GM18526 (cell line): Measurements from ENCODE around the gene SF3A2.

Source experiments
- POLR2A ChIP-seq: IDR thresholded peaks from 3 replicates; pipeline ENCODE4 v1.6.1; 2011; ENCODE audit not compliant: insufficient read length; ENCODE audit errors: extremely low read depth

The SF3A2 gene

DNA sequence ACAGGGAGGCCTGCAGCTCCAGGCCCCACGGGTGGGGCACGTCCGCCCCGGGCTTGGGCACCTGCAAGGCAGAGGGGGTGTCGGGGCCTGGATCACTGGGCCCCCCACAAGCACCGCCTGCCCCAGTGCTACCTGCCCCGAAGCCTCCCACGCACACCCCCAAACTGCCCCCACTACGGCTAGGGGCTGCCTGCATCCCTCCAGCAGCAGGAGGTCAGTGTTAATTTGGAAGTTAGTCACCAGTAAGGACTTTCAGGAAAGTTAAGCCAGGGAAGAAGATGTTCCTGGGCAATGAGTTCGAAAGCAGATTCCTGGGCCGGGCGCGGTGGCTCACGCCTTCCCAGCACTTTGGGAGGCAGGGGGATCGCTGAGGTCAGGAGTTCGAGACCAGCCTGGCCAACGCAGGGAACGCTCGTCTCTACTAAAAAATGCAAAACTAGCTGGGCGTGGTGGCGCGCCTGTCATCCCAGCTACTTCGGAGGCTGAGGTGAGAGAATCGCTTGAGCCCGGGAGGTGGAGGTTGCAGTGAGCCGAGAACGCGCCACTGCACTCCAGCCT, 39.9 kb downstream of the SF3A2 start:
- no peak for TF ChIP-seq POLR2A

DNA sequence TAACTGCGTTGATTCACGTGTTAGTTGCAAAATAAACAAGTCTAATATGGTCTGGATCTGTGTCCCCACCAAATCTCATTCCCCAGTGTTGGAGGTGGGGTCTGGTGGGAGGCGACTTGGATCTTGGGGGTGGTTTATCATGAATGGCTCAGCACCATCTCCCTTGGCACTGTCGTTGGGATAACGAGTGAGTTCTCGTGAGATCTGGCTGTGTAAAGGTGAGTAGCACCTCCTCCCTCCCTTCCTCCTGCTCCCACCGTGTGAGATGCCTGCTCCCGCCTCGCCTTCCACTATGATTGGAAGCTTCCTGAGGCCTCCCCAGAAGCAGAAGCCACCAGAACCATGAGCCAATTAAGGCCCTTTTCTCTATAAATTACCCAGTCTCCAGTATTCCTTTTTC, 40.5 kb downstream of the SF3A2 start:
- TF ChIP-seq POLR2A: no peak

DNA sequence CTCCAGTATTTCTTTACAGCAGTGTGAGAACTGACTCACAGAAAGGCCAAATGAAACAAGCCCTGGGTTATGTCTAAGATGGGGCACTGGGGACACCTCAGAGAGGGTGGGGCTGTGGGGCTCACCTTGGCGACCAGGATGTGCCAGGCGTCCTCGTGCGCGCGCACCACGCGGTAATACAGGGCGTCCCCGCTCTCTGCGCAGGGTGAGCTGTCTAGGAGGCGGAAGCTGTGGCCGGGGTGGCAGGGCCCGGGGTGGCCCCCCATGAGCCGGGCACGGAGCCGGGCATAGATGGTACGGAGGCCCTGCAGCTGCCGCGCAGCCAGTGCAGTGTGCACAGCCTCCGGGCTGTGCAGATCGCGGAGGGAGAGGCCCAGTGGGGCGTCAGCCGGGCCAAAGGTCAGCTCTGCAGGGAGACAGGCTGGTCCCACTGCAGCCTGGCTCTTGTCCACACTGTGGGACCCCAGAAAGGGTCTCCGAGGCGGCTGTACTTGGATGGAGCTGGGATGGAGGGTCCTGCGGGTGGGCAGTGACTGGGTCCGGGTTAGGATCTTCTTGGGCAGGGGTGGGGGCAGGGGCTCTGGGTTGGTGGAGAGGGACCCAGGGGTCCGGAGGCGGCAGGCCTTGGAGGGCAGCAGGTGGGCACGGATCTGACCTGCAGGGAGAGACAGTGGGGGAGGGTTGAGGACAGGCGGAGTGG, 42.0 kb downstream of the SF3A2 start:
- TF ChIP-seq POLR2A: no peak

DNA sequence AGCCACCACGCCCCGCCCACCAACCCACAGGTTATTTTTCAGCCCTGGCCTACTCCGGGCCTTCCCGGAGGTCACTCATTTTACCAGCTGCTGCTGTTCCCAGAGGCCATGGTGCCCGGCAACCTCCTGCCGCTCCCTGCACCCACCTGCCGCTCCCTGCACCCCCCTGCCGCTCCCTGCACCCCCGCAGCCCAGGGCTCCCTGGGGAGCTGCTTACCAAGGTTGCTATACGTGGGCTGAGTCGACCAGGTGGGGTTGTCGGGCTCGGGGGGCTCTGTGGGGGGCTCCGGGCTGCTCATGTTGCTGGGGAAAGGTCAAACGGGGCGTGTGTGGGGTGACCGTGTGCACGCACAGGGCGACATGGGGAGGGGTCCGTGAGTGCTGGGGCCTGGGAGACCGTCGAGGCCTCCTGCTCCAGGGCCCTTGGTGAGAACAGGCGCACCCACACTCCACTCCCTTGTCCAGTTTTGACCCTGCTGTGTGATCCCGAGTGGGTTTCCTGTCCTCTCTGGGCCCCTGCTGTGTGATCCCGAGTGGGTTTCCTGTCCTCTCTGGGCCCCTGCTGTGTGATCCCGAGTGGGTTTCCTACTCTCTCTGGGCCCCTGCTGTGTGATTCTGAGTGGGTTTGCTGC, 44.1 kb downstream of the SF3A2 start:
- no peak for TF ChIP-seq POLR2A

DNA sequence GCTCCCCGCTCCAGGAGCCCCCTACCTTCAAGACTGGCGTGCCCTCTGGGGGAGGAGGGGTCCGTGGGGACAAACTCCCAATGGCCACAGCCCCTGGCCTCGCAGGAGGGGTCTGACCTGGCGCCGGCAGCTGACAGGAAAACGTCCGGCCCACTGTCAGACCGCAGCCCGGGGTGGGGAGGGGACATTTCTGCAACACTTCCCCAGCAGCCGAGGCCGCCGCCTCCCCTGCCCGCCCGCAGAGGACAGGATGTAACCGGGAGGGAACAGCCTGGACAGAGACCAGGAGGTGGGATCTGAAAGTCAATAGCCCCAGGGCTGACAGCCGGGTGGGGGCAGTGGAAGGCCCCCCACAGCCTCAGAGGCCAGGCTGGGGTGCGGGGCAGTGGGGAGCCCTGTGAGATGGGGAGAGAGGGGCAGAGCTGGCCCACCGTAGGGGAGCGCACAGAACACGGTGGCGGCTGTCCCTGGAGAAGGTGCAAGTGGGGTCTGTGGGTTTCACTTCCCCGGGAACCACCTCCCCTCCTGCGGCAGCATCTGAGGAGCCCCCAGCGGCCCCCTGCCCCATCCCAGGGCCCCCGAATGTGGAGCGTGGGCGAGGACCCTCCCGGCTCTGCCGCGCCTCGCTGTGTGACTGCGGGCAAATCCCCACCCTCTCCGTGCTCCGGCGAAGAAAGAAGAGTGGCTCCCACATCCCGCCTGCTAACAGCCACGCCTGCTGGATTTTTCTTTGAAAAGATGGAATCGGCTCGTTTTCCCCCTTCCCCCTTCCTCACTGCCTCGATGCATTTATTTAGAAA, 45.6 kb downstream of the SF3A2 start, which contains the start of gene PEAK3:
Gene PEAK3 (minus strand): TSS at position 114 of the 800 bp plus-strand sequence. CDS start 1,244 bp downstream, outside the sequence.
- TF ChIP-seq POLR2A: no peak

DNA sequence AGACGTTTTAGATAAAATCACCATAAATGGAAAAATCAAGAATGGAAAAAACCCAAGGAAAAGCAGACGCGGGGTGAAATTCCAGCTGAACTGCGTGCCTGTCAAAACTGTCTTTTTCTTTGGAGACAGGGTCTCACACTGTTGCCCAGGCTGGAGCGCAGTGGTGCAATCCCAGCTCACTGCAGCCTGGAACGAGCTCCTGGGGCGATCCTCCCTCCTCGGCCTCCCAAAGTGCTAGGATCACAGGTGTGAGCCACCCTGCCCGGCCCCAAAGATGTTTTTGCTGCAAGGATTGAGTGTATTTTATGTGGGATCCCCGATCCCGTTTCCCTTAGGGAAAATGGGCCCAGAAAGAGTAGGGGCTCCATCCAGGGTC, 46.2 kb downstream of the SF3A2 start:
- no peak for TF ChIP-seq POLR2A

DNA sequence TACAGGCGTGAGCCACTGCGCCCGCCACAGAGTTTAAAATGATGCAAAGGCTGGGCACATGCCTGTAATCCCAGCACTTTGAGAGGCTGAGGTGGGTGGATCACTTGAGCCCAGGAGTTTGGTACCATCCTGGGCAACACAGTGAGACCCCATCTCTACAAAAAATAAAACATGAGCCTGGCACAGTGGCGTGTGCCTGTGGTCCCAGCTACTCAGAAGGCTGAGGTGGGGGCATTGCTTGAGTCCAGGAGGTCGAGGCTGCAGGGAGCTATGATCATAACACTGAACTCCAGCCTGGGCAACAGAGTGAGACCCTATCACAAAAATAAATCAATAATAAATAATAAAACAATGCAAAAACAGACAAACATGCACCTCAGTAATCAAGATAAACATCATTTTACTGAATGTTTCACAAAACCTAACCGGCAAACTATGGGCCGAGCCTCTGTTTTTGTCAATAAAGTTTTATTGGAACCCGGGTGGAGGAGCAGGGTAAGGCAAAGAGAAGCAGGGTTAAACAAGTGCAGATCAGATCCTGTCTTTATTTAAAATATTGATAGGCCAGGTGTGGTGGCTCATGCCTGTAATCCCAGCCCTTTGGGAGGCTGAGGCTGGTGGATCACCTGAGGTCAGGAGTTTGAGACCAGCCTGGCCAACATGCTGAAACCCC, 47.3 kb downstream of the SF3A2 start:
- TF ChIP-seq POLR2A: no peak

DNA sequence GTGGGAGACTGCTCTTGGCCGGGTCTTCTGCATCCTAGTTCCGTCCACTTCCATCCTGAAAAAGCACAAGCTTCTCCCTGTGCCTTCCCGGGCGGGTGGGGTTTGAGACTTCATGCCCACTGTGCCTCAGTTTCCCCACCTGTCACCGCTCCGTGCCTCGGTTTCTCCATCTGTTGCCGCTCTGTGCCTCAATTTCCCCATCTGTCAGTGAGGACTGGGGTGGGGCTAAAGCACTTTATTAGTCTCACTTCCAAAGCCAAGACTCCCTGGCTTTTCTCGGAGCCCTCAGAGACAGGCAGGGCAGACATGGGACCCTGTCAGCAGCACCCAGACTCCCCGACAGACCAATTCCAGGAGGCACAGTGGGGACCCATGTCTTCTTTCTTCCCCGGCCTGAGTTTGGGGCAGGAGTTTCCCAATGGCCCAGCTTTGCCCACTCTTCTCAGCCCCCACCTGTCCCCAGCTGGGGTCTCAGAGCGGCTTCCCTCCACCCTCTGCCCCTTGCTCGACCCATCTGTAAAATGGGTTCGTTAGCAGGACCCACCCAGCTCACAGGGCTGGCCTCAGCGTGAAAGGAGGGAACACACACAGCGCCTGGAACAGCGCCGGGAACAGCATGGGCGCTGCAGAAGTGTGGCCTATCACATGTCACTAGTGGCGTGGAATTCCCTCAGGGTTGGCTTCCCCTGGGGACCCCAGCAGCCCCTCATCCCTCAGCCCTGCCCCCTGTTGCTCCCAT, 49.9 kb downstream of the SF3A2 start:
- no peak for TF ChIP-seq POLR2A

DNA sequence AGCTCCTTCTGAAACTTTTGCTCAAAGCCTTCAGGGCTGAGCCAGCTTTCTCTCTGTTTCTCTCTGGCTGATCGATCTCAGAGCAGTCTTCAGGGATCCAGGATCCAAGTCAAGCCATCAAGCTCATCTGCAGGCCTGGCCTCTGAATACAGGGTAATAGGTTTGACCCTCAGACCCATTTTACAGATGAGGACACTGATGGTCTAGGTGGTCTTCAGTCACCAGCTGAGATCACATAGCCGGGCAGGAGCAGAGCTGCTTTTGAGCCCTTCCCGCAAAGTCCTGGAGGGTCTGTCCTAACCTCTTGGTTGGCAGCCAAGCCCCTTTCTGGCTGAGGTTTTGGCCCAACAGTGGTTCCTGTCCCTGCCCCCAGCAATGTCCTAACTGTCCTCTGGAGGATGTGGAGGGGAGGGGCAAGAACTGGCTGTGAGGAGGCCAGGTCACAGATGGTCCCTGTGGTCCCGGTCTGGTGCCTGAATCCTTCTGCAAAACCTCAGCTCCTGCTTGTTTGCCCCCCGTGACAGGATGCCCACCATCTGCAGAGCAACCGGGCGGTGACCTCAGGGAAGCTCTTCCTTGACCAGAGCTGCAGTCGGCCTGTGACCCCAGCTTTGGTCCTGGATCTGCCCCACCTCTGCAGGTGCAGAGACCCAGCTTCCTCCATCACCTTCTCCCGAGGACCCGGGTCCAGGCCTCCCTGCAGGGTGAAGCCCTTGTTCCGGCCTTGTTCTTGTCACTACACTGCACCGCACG, 51.1 kb downstream of the SF3A2 start:
- no peak for TF ChIP-seq POLR2A

DNA sequence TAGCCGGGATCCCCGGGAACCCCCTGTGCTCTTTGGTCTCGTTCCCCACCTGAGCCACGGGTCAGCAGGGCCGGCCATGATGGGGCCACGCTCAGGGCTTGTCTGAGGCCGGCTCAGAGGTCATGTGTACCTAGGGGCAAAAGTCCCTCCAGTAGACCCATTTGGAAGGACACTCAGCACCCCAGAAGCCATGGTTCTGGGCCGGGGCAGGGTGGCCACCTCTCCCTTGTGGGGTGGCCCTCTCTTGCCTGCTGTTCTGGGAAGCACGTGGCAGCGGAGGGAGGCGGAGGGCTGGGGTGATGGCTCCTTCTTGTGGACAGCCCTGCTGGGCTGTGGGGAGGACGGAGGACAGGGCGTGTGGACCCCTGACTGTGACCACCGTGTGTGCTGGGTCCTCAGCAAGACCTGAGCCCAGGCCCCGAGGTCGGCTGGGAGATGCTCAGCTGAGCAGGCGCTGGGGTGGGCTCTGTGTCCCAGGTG, 51.8 kb downstream of the SF3A2 start:
- TF ChIP-seq POLR2A: no peak

DNA sequence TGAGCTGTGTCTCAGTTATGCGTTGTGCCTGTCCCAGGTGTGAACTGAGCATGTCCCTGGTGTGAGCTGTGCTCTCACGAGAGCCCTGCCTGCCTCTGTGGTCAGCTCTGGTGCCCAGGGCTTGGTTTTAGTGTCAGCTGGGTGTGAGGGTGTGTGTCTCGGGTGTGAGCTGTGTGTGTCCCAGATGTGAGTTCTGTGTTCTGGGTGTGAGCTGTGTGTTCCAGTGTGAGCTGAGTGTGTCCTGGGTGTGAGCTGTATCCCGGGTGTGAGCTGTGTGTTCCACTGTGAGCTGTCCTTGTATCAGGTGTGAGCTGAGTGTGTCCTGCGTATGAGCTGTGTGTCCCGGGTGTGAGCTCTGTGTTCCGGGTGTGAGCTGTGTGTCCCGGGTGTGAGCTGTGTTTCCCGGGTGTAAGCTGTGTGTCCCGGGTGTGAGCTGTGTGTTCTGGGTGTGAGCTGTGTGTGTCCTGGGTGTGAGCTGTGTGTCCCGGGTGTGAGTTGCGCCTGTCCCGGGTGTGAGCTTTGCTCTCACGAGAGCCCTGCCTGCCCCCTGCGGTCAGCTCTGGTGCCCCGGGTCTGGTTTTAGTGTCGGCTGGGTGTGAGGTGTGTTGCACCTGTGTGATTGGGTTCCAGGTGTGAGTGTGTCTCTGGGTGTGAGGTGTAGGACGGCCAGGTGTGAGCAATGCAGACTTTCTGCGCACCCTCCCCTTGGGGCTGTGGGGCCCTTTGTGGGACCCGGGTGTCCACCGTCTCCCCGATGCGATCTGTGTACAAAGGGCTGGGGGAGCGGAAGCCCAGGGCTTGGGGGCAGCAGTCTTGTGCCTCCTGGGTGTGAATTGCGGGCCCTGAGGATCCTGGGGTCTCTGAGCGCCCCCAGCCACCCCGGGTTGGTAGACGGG, 52.4 kb downstream of the SF3A2 start:
- no peak for TF ChIP-seq POLR2A

DNA sequence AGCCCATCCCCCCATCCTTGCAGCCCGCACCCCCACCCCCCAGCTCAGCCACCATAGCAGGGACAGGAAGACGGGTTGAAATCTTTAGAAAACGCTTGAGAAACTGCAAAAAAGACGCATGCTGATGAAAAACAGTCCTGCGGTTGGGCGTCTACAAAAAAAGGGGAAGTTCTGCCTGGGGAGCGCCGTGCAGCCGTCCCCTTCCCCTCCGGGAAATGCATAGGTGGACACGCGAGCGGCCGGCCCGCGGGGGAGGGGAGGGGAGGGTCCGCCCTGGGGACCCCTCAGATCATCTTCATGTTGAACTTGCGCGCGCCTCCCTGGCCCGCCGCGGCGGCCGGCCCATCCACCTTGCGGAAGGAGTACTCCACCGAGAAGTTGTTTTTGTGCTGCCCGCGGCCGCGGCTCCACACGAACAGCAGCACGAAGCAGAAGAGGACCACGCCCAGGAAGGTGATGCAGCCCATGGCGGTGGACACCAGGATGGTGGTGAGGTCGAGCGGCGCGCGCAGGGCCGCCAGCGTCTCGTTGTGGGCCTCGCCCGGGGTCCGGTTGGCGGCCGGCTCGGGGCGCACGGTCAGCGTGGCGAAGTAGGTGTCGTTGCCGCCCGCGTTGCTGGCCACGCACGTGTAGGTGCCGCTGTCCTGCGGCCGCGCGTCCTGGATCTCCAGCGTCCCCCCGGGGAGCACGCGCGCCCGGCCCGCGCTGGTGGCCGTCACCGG, 53.3 kb downstream of the SF3A2 start:
- TF ChIP-seq POLR2A: no peak
